Endothelial cell of umbilical vein (primary cell): Measurements from ENCODE around the gene TBC1D8. TPM values are rescaled to one million over a fixed set of nuclear protein-coding genes. Genes with fewer than 3 reads are reported as not detected.

Experiments used
- BruUV-seq: library from RNA; stranded (reverse); fragments of 400-500 nt; replicated peaks from 2 replicates; lab custom pipeline; 2021; lab: Mats Ljungman, UMichigan
- CTCF ChIA-PET: fragments of 300-600, 350-600 bp; sonication (Branson Sonifier 250); formaldehyde crosslinking; loops from one replicate; lab custom pipeline; 2021; ENCODE audit warnings: antibody characterized with exemption, inconsistent platforms; lab: Charles Lee
- POLR2A ChIA-PET: fragments of 300-600, 350-600 bp; sonication (Branson Sonifier 250); formaldehyde crosslinking; loops from one replicate; lab custom pipeline; 2021; ENCODE audit warnings: antibody characterized with exemption, inconsistent platforms; lab: Charles Lee
- DNase-seq: peaks from one replicate; pipeline ENCODE4 v3.0.0-alpha.2; 2011; ENCODE audit warnings: low read depth, low spot score
- FAIRE-seq: peaks from 2 replicates; lab custom pipeline; 2011; peaks lifted over from hg19 to GRCh38; lab: Jason Lieb, UNC
- H2AFZ ChIP-seq: 2 replicates; pipeline ENCODE4 v1.6.0; 2012; ENCODE audit warnings: low read depth, low read length, control low read depth, inconsistent platforms
- H3K27ac ChIP-seq: 2 replicates; pipeline ENCODE4 v1.5.1; 2011; ENCODE audit warnings: low read depth, mild to moderate bottlenecking, control low read depth, low read length, moderate library complexity; ENCODE audit not compliant: insufficient read depth
- H3K27me3 ChIP-seq, 2 experiments: 2 replicates each; pipeline versions ENCODE4 v1.6.0 to v1.6.1; 2011; ENCODE audit warnings: low read length in 2 of 2, mixed read lengths in 1 of 2; ENCODE audit not compliant: control insufficient read depth in 2 of 2, insufficient read depth in 2 of 2
- H3K36me3 ChIP-seq, 2 experiments: 2 replicates in 1 of 2; 3 replicates in 1 of 2; pipeline ENCODE4 v1.5.1; 2011; ENCODE audit warnings: low read length in 2 of 2, mild to moderate bottlenecking in 1 of 2, moderate library complexity in 1 of 2; ENCODE audit not compliant: control insufficient read depth in 2 of 2, insufficient read depth in 2 of 2; ENCODE audit errors: extremely low read depth in 1 of 2
- H3K4me1 ChIP-seq: 3 replicates; pipeline ENCODE4 v1.5.1; 2011; ENCODE audit warnings: mild to moderate bottlenecking, low read length; ENCODE audit not compliant: control insufficient read depth, insufficient read depth; ENCODE audit errors: extremely low read depth
- H3K4me2 ChIP-seq: 2 replicates; pipeline ENCODE4 v1.6.1; 2011; ENCODE audit warnings: low read length, control low read depth, mixed read lengths; ENCODE audit not compliant: insufficient read depth
- H3K4me3 ChIP-seq, 3 experiments: fragments of 200-600 bp in 1 of 3; sonication (generic), shearing (Covaris generic) in 1 of 3; replicated peaks in 1 of 3; 2 replicates each; pipeline ENCODE4 v1.5.1; 2011 to 2016; ENCODE audit warnings: control low read depth in 3 of 3, low read length in 3 of 3, mild to moderate bottlenecking in 2 of 3, inconsistent platforms in 1 of 3, low read depth in 1 of 3, moderate library complexity in 1 of 3; ENCODE audit not compliant: insufficient read depth in 1 of 3
- H3K79me2 ChIP-seq: 2 replicates; pipeline ENCODE4 v1.6.0; 2012; ENCODE audit warnings: low read length, inconsistent platforms; ENCODE audit not compliant: control insufficient read depth, insufficient read depth
- H3K9ac ChIP-seq: replicated peaks from 2 replicates; pipeline ENCODE3; 2011; ENCODE audit warnings: low read length, control low read depth; ENCODE audit not compliant: insufficient read depth; ENCODE audit errors: extremely low read depth
- H3K9me1 ChIP-seq: replicated peaks from 3 replicates; pipeline ENCODE4 v1.6.0; 2011; ENCODE audit warnings: mild to moderate bottlenecking, low read length; ENCODE audit not compliant: control insufficient read depth, insufficient read depth; ENCODE audit errors: extremely low read depth
- H3K9me3 ChIP-seq: replicated peaks from 2 replicates; pipeline ENCODE4 v1.5.1; 2012; ENCODE audit warnings: low read length, inconsistent platforms; ENCODE audit not compliant: control insufficient read depth, insufficient read depth
- H4K20me1 ChIP-seq: replicated peaks from 2 replicates; pipeline ENCODE3; 2011; ENCODE audit warnings: mild to moderate bottlenecking, low read length; ENCODE audit not compliant: control insufficient read depth, insufficient read depth; ENCODE audit errors: extremely low read depth
- EZH2 ChIP-seq: IDR thresholded peaks from 2 replicates; pipeline ENCODE4 v1.6.1; 2012; ENCODE audit warnings: borderline replicate concordance, low read depth, mild to moderate bottlenecking, moderate library complexity, low read length, inconsistent platforms; ENCODE audit not compliant: severe bottlenecking
- FOS ChIP-seq: IDR thresholded peaks from 2 replicates; pipeline ENCODE4 v1.6.1; 2011; ENCODE audit warnings: mild to moderate bottlenecking, low read length, moderate library complexity, borderline replicate concordance; ENCODE audit not compliant: insufficient read depth
- GATA2 ChIP-seq: IDR thresholded peaks from 2 replicates; pipeline ENCODE4 v1.7.0; 2011; ENCODE audit warnings: low read depth, mild to moderate bottlenecking, moderate library complexity, mixed read lengths, low read length; ENCODE audit not compliant: insufficient read length, insufficient read depth
- JUN ChIP-seq: IDR thresholded peaks from 2 replicates; pipeline ENCODE4 v1.6.1; 2011; ENCODE audit warnings: borderline replicate concordance, low read depth; ENCODE audit not compliant: insufficient read length, insufficient read depth
- MYC ChIP-seq: IDR thresholded peaks from one replicate; pipeline ENCODE4 v1.6.1; 2011; ENCODE audit warnings: mild to moderate bottlenecking, low read depth, low read length
- POLR2A ChIP-seq: IDR thresholded peaks from 2 replicates; pipeline ENCODE4 v1.6.1; 2012; ENCODE audit warnings: low read depth, mild to moderate bottlenecking, control low read depth, low read length
- POLR2AphosphoS5 ChIP-seq: IDR thresholded peaks from 2 replicates; pipeline ENCODE4 v1.6.1; 2012; ENCODE audit warnings: low read depth, mild to moderate bottlenecking, control low read depth, low read length, moderate library complexity; ENCODE audit not compliant: insufficient read depth
- dilution Hi-C: fragments of 300-500 bp; cut with MboI; formaldehyde crosslinking; loops from one replicate; pipeline ENCODE4 v1.15.0; 2019; ENCODE audit warnings: low sequenced_read_pairs; ENCODE audit not compliant: extremely low pct_ligation_motif_present
- intact Hi-C: fragments of 100-400 bp; cut with micrococcal nuclease; formaldehyde crosslinking; loops from one replicate; pipeline ENCODE4 v1.10.0; 2022
- polyA plus RNA-seq, 4 experiments: library from polyadenylated mRNA; depleted of rRNA in 3 of 4; stranded (reverse) in 3 of 4; unstranded in 1 of 4; fragments of >200 nt; gene quantifications; 2 replicates each; pipeline versions ENCODE4 v1.2.1 to v1.2.3, GENCODE V29; 2011 to 2012; ENCODE audit warnings: missing spikeins in 1 of 4
- total RNA-seq: library from RNA; stranded (reverse); gene quantifications from 2 replicates; pipeline ENCODE4 v1.2.3, GENCODE V29; 2021
- TF ChIP-seq, protein P1 (sequence below), 2 donors: IDR thresholded peaks; 1 replicate in 1 of 2; 2 replicates in 1 of 2; pipeline ENCODE4 v1.5.1; 2011; ENCODE audit warnings: low read length in 2 of 2, mild to moderate bottlenecking in 2 of 2, moderate library complexity in 2 of 2, control low read depth in 1 of 2, inconsistent platforms in 1 of 2, low read depth in 1 of 2; ENCODE audit not compliant: insufficient read depth in 1 of 2; ENCODE audit errors: extremely low read depth in 1 of 2
- TF ChIP-seq, protein P2 (sequence below): IDR thresholded peaks from 2 replicates; pipeline ENCODE4 v1.6.1; 2011; ENCODE audit not compliant: insufficient read depth, insufficient read length

Gene TBC1D8
- total and polyA plus RNA-seq, 2 donors (not counting 3 experiments of a cell fraction or from before 2014, with no cell fraction given): 28.5 to 32.1 TPM

DNA sequence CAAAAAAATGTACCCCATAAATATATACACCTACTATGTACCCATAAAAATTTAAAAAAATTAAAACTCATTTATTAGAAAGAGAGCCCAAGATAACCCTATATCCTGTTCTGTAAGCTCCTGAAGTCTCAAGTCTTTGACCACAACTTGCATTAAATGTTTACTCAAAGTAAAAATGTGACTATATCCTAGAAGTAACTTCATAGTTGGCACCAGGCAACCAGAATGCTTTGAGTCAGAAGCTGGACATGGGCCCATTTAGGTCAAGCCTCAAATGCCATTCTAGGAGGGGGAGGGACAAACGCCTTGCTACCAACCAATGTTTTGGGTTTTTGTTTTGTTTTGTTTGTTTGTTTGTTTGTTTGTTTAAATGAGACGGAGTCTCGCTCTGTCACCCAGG is 9.3 kb upstream of the TBC1D8 start:
- Histone ChIP-seq H3K79me2 (no peaks in the 10 kb centered on the region), H4K20me1 (no peaks in the 10 kb centered on the region), H3K27me3 (no peaks in the 10 kb centered on the region), H3K4me2 (no peak overlapping the region), H3K9me3 (no peaks in the 10 kb centered on the region), H3K9ac (no peak overlapping the region), H3K4me3 (no peak overlapping the region), H3K4me1 (peaks cover 8% of the 10 kb centered on the region), H3K27ac (no peak overlapping the region), H3K9me1 (no peaks in the 10 kb centered on the region), H3K36me3 (no peaks in the 10 kb centered on the region), H2AFZ (no peak overlapping the region)
- no TSS peak for BruUV-seq
- no peak for TF ChIP-seq POLR2AphosphoS5
- TF ChIP-seq, protein P1, sequence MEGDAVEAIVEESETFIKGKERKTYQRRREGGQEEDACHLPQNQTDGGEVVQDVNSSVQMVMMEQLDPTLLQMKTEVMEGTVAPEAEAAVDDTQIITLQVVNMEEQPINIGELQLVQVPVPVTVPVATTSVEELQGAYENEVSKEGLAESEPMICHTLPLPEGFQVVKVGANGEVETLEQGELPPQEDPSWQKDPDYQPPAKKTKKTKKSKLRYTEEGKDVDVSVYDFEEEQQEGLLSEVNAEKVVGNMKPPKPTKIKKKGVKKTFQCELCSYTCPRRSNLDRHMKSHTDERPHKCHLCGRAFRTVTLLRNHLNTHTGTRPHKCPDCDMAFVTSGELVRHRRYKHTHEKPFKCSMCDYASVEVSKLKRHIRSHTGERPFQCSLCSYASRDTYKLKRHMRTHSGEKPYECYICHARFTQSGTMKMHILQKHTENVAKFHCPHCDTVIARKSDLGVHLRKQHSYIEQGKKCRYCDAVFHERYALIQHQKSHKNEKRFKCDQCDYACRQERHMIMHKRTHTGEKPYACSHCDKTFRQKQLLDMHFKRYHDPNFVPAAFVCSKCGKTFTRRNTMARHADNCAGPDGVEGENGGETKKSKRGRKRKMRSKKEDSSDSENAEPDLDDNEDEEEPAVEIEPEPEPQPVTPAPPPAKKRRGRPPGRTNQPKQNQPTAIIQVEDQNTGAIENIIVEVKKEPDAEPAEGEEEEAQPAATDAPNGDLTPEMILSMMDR (IDR thresholded peaks at IDR 0.05; ENCODE audit: extremely low read depth in 1 of 2, insufficient read depth in 1 of 2, low read depth in 1 of 2, low read length in 2 of 2): no peak
- DNase-seq (peak; percentile 49), FAIRE-seq (peak; percentile 76)
- dilution Hi-C loops (no loop called here), intact Hi-C loops (no loop called here)
- POLR2A ChIA-PET: no interaction called here
- CTCF ChIA-PET: interaction anchor here (0.9 to 1.3 kb wide), 3 partner anchors 13 to 45 kb away, joined by 3 to 7 read pairs (median 6); no protein-coding TSS in a partner anchor

DNA sequence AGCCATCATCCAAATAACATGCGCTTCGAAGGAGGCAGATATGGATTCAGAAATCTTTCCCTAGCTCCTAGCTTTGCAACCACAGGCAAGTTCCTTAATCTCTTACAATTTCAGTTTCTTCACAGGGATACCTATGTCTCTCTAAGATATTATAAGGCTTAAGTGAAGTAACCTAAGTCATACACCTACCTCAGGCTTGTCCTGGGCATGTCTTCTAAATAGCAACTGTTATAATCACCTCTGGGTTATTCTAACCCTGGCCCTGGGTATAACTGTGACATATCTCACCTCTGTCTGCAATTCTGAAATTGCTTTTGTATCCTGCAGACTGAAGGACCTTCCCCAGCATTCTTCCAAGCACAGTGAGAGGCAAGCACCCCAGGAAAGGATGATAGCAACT is 8.3 kb upstream of the TBC1D8 start:
- intact Hi-C loops (no loop called here), dilution Hi-C loops (no loop called here)
- Histone ChIP-seq H3K9ac (no peak overlapping the region), H3K4me2 (no peak overlapping the region), H3K27me3 (no peaks in the 10 kb centered on the region), H3K9me3 (no peaks in the 10 kb centered on the region), H3K4me1 (peaks cover 8% of the 10 kb centered on the region), H3K27ac (no peak overlapping the region), H4K20me1 (no peaks in the 10 kb centered on the region), H2AFZ (peak overlapping the region; percentile 4), H3K9me1 (no peaks in the 10 kb centered on the region), H3K79me2 (no peaks in the 10 kb centered on the region), H3K4me3 (no peak overlapping the region), H3K36me3 (no peaks in the 10 kb centered on the region)
- FAIRE-seq (peak; percentile 33), DNase-seq (no peak)
- BruUV-seq: no TSS peak
- ChIA-PET POLR2A (no interaction called here), CTCF (interaction anchor here (0.5 to 1.6 kb wide), 4 partner anchors 12 to 147 kb away, joined by 3 to 6 read pairs (median 4); no protein-coding TSS in a partner anchor)
- TF ChIP-seq, protein P2, sequence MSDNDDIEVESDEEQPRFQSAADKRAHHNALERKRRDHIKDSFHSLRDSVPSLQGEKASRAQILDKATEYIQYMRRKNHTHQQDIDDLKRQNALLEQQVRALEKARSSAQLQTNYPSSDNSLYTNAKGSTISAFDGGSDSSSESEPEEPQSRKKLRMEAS: no peak
- TF ChIP-seq GATA2 (no peak), FOS (no peak), POLR2A (no peak), POLR2AphosphoS5 (no peak), MYC (no peak), EZH2 (no peak), JUN (no peak)
- TF ChIP-seq, protein P1 (IDR thresholded peaks at IDR 0.05; ENCODE audit: extremely low read depth in 1 of 2, insufficient read depth in 1 of 2, low read depth in 1 of 2, low read length in 2 of 2): no peak
